ENCODE results near the gene FKBP2. TPM values are rescaled to one million over a fixed set of nuclear protein-coding genes. Genes with fewer than 3 reads are reported as not detected.

FKBP2 gene
- total and polyA plus RNA-seq, 7 donors = 49.2 to 213 (median 70.5) TPM

GRCh38 chr11:64260147-64260708 is 19.3 kb downstream of the FKBP2 start:
- peaks cover 7 to 77% (median 49%) of the 10 kb centered on the region in 4 donors for H3K36me3 ChIP-seq
- WGBS, 2 donors = 93 to 94% methylated on average over 6 of the region's 6 CpGs
- intact Hi-C loops (cut with DNase I) = no loop called here

DNA sequence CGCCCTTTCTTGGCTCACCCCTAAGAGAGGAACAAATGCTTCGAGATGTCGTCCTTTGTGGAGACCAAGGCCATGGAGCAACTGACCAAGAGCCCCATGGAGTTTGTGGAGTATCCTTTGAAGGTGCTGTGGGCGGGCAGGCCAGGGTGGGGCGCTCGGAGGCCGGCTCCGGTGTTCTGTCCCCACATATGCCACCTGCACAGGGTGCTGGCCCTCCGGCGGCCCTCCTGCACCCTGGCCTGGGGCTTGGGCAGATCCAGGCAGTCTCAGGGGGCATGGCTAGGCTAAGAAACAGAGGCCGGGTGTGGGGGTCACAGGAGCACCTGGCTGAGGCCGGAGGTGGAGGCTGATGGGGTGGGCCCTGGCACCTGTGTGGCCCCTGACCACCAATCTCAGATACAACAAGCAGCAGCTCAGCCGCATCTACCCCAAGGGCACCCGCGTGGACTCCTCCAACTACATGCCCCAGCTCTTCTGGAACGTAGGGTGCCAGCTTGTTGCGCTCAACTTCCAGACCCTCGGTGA is 20.7 kb downstream of the FKBP2 start:
- Histone ChIP-seq H3K27ac (no peak overlapping the region), H3K9me3 (no peaks in the 10 kb centered on the region), H3K27me3 (no peaks in the 10 kb centered on the region), H3K4me1 (no peaks in the 10 kb centered on the region), H3K4me3 (no peak overlapping the region), H3K36me3 (peaks cover 0 to 77% (median 49%) of the 10 kb centered on the region in 4 donors)
- TF ChIP-seq EP300 (IDR thresholded peaks at IDR 0.05) (no peak), POLR2A (IDR thresholded peaks at IDR 0.05) (no peak), POLR2AphosphoS5 (IDR thresholded peaks at IDR 0.05) (no peak)
- TF ChIP-seq, protein P1, sequence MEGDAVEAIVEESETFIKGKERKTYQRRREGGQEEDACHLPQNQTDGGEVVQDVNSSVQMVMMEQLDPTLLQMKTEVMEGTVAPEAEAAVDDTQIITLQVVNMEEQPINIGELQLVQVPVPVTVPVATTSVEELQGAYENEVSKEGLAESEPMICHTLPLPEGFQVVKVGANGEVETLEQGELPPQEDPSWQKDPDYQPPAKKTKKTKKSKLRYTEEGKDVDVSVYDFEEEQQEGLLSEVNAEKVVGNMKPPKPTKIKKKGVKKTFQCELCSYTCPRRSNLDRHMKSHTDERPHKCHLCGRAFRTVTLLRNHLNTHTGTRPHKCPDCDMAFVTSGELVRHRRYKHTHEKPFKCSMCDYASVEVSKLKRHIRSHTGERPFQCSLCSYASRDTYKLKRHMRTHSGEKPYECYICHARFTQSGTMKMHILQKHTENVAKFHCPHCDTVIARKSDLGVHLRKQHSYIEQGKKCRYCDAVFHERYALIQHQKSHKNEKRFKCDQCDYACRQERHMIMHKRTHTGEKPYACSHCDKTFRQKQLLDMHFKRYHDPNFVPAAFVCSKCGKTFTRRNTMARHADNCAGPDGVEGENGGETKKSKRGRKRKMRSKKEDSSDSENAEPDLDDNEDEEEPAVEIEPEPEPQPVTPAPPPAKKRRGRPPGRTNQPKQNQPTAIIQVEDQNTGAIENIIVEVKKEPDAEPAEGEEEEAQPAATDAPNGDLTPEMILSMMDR (IDR thresholded peaks at IDR 0.05) = no peak
- intact Hi-C loops (cut with DNase I) = no loop called here
- WGBS, 2 donors = 91 to 95% methylated on average over 18 of the region's 18 CpGs
- DNase-seq = no peak

More at GRCh38 chr11:64260147-64260708, 19.3 kb downstream of the FKBP2 start:
- Histone ChIP-seq H3K27me3 (no peaks in the 10 kb centered on the region), H3K9me3 (no peaks in the 10 kb centered on the region), H3K4me3 (no peak overlapping the region), H3K4me1 (no peaks in the 10 kb centered on the region), H3K27ac (no peak overlapping the region)
- no peak for DNase-seq
- TF ChIP-seq POLR2AphosphoS5 (IDR thresholded peaks at IDR 0.05) = no peak
- TF ChIP-seq EP300 (IDR thresholded peaks at IDR 0.05) = no peak
- TF ChIP-seq, protein P1 (IDR thresholded peaks at IDR 0.05) = no peak
- no peak for TF ChIP-seq POLR2A (IDR thresholded peaks at IDR 0.05)

DNA sequence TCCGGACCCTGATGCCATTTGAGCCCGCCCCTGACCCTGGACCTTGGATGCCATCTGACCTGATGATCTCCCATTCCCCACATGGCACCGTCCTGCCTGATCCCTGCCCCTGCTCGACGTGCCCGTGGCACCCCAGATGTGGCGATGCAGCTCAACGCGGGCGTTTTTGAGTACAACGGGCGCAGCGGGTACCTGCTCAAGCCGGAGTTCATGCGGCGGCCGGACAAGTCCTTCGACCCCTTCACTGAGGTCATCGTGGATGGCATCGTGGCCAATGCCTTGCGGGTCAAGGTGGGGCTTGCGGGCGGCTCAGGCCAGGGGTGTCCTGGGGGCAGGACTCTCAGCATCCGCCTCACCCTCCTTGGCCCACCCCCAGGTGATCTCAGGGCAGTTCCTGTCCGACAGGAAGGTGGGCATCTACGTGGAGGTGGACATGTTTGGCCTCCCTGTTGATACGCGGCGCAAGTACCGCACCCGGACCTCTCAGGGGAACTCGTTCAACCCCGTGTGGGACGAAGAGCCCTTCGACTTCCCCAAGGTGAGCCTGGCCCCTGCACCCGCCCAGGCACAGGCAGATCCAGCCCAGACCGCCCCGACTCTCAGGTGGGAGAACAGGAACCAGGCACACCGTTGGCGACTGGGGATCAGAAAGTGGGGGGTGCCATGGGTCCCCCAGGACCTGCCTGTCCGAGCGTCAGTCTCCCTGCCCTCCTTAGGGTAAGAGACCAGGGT is 21.5 kb downstream of the FKBP2 start:
- H3K9me3 ChIP-seq = no peaks in the 10 kb centered on the region
- intact Hi-C loops (cut with DNase I) = no loop called here
- H3K27me3 ChIP-seq = no peaks in the 10 kb centered on the region
- H3K4me1 ChIP-seq = peaks cover 0 to 6% (median 5%) of the 10 kb centered on the region in 4 donors
- TF ChIP-seq POLR2AphosphoS5 (IDR thresholded peaks at IDR 0.05) (no peak), POLR2A (IDR thresholded peaks at IDR 0.05) (no peak), EP300 (IDR thresholded peaks at IDR 0.05) (no peak)
- TF ChIP-seq, protein P1 (IDR thresholded peaks at IDR 0.05) = no peak
- no peak overlapping the region for H3K4me3 ChIP-seq
- 94 to 96% methylated on average over 42 of the region's 42 CpGs for WGBS, 2 donors
- no peak overlapping the region for H3K27ac ChIP-seq
- peaks cover 0 to 75% (median 47%) of the 10 kb centered on the region in 4 donors for H3K36me3 ChIP-seq
- DNase-seq = no peak

DNA sequence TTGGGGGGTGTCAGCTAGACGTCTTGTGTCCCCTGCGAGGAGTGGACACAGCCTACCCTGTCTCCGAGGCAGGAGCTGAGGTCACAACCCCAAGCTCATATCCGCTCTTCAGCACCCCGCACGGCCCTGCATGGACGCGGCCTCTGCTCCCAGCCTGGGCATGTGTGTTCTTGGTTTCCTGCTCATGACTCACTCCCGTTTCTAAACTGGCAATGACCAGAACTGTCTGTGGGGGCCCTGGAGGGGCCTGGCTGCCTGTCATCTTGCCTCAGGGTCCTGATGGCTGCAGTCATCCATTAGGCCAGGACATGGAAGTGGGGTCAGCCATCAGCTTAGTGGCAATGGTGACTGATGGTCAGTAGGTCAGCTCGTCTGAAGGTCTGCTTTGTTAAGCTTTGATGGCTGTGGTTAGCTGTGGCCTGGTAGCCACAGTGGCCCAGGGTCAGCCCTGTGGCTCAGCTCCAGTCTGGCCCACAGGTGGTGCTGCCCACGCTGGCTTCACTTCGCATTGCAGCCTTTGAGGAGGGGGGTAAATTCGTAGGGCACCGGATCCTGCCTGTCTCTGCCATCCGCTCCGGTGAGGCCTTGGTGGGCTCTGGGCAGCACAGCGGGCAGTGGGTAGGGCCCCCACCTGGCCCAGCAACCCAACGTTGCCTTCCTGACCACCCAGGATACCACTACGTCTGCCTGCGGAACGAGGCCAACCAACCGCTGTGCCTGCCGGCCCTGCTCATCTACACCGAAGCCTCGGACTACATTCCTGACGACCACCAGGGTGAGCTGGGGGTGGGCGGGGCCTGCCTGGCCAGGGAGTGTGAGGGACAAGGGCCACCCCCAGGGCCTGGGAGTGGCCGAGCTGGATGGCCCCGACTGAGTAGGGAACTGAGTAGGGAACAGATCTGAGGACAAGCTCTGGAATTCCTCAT is 22.4 kb downstream of the FKBP2 start:
- intact Hi-C loops (cut with DNase I) = no loop called here
- no peaks in the 10 kb centered on the region for H3K9me3 ChIP-seq
- H3K27me3 ChIP-seq = no peaks in the 10 kb centered on the region
- peaks cover 0 to 69% (median 44%) of the 10 kb centered on the region in 4 donors for H3K36me3 ChIP-seq
- TF ChIP-seq EP300 (IDR thresholded peaks at IDR 0.05) (no peak), POLR2AphosphoS5 (IDR thresholded peaks at IDR 0.05) (no peak), POLR2A (IDR thresholded peaks at IDR 0.05) (no peak)
- TF ChIP-seq, protein P1 (IDR thresholded peaks at IDR 0.05) = no peak
- no peak overlapping the region for H3K27ac ChIP-seq
- H3K4me3 ChIP-seq = no peak overlapping the region
- H3K4me1 ChIP-seq = peaks cover 0 to 14% (median 13%) of the 10 kb centered on the region in 4 donors
- 87% methylated on average over 29 of the region's 29 CpGs for WGBS, 2 donors
- DNase-seq = no peak

All from sigmoid colon (tissue), 7 donors.